Testis (tissue), 2 donors: Measurements from ENCODE around the gene GNA14.

Experiments
- POLR2A ChIP-seq: fragments of 450-650 bp; IDR thresholded peaks from one replicate; pipeline ENCODE4 v1.6.1; 2017; ENCODE audit warnings: antibody characterized with exemption, mild to moderate bottlenecking, moderate library complexity
- TF ChIP-seq, protein P1 (sequence below), 3 experiments: fragments of 450-650 bp in 2 of 3; fragments of 200-600 bp in 1 of 3; sonication (generic) in 1 of 3; IDR thresholded peaks; one replicate each; pipeline ENCODE4 v1.5.1; 2016 to 2019; ENCODE audit warnings: antibody characterized with exemption in 3 of 3, mild to moderate bottlenecking in 2 of 3, moderate library complexity in 1 of 3

DNA sequence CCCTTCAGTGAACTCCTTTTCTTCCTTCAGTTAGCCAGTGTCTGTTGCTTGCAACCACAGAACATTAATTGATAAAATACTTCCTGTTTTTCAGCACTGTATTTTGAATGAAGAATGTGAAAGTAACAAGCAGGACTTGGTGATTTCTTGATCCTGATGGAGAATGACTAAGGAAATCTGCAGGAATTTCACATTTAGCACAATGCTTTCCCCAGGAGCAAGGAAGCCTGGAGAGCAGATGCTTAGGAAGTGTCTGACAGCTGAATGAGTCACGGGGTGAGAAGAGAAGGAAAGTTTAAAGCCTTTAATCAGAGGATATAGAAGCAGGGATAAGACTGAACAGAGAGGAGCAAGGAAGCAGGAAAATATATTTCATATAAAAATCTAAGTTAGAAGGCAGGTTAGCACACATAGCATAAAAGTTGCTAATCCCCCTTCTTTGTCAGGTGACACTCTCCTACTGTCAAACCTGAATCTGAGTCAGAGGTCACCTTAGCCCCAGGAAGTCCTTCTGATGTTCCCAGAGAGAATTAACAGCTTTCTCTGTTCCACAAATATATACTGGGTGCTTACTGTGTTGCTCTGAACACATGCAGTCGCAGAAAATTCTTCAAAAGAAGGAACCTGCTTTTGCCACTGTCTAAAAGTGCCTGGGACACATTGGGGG, 59.7 kb downstream of the GNA14 start:
- no peak for TF ChIP-seq POLR2A
- TF ChIP-seq, protein P1, sequence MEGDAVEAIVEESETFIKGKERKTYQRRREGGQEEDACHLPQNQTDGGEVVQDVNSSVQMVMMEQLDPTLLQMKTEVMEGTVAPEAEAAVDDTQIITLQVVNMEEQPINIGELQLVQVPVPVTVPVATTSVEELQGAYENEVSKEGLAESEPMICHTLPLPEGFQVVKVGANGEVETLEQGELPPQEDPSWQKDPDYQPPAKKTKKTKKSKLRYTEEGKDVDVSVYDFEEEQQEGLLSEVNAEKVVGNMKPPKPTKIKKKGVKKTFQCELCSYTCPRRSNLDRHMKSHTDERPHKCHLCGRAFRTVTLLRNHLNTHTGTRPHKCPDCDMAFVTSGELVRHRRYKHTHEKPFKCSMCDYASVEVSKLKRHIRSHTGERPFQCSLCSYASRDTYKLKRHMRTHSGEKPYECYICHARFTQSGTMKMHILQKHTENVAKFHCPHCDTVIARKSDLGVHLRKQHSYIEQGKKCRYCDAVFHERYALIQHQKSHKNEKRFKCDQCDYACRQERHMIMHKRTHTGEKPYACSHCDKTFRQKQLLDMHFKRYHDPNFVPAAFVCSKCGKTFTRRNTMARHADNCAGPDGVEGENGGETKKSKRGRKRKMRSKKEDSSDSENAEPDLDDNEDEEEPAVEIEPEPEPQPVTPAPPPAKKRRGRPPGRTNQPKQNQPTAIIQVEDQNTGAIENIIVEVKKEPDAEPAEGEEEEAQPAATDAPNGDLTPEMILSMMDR (IDR thresholded peaks at IDR 0.05): no peak
